Liver (tissue), 9 donors: ENCODE measurements around the gene HIKESHI. TPM values are rescaled to one million over a fixed set of nuclear protein-coding genes. Genes with fewer than 3 reads are reported as not detected.

Experiments
- DNase-seq: peaks from one replicate; pipeline ENCODE4 v3.0.0-alpha.2; 2017; ENCODE audit warnings: low spot score
- H3K27ac ChIP-seq, 2 donors: one replicate each; pipeline ENCODE4 v1.7.0; 2013; ENCODE audit warnings: inconsistent platforms in 2 of 2, low read length in 2 of 2, control low read depth in 1 of 2, low read depth in 1 of 2, mild to moderate bottlenecking in 1 of 2
- H3K27me3 ChIP-seq, 4 donors: one replicate each; pipeline versions ENCODE4 v1.6.1 to v1.7.0; 2013; ENCODE audit warnings: low read length in 3 of 4, inconsistent platforms in 1 of 4, mild to moderate bottlenecking in 1 of 4, moderate library complexity in 1 of 4; ENCODE audit not compliant: control insufficient read depth in 4 of 4, insufficient read depth in 4 of 4
- H3K36me3 ChIP-seq, 4 donors: one replicate each; pipeline versions ENCODE4 v1.6.1 to v1.7.0; 2013; ENCODE audit warnings: low read length in 3 of 4, mild to moderate bottlenecking in 3 of 4, low read depth in 1 of 4, moderate library complexity in 1 of 4; ENCODE audit not compliant: control insufficient read depth in 4 of 4, insufficient read depth in 3 of 4
- H3K4me1 ChIP-seq, 4 donors: one replicate each; pipeline versions ENCODE4 v1.6.1 to v1.7.0; 2013; ENCODE audit warnings: low read length in 3 of 4, mild to moderate bottlenecking in 3 of 4, moderate library complexity in 1 of 4; ENCODE audit not compliant: control insufficient read depth in 4 of 4, insufficient read depth in 4 of 4
- H3K4me3 ChIP-seq, 3 donors: one replicate each; pipeline versions ENCODE4 v1.6.1 to v1.7.0; 2013; ENCODE audit warnings: low read length in 3 of 3, control low read depth in 1 of 3, low read depth in 1 of 3, mild to moderate bottlenecking in 1 of 3
- H3K9ac ChIP-seq, 2 donors: one replicate each; pipeline ENCODE4 v1.7.0; 2013; ENCODE audit warnings: low read length in 2 of 2, mild to moderate bottlenecking in 2 of 2, moderate library complexity in 2 of 2, control low read depth in 1 of 2, low read depth in 1 of 2
- H3K9me3 ChIP-seq, 4 donors: one replicate each; pipeline versions ENCODE4 v1.6.1 to v1.7.0; 2013; ENCODE audit warnings: low read length in 3 of 4; ENCODE audit not compliant: control insufficient read depth in 4 of 4
- FOXA1 ChIP-seq: IDR thresholded peaks from 2 replicates; pipeline ENCODE4 v1.6.1; 2016; ENCODE audit warnings: antibody characterized with exemption
- FOXA2 ChIP-seq: IDR thresholded peaks from 2 replicates; pipeline ENCODE4 v1.6.1; 2016; ENCODE audit warnings: antibody characterized with exemption
- GABPA ChIP-seq, 2 donors: IDR thresholded peaks in 1 of 2; conservative IDR thresholded peaks in 1 of 2; 2 replicates each; pipeline ENCODE4 v1.6.1; 2016; ENCODE audit warnings: antibody characterized with exemption in 2 of 2, mild to moderate bottlenecking in 1 of 2, moderate library complexity in 1 of 2
- HNF4G ChIP-seq: IDR thresholded peaks from 2 replicates; pipeline ENCODE4 v1.6.1; 2016; ENCODE audit warnings: antibody characterized with exemption
- JUND ChIP-seq, 2 donors: IDR thresholded peaks; 2 replicates each; pipeline ENCODE4 v1.6.1; 2016; ENCODE audit warnings: antibody characterized with exemption in 2 of 2
- RAD21 ChIP-seq, 2 donors: IDR thresholded peaks; 2 replicates each; pipeline ENCODE4 v1.6.1; 2016; ENCODE audit warnings: antibody characterized with exemption in 2 of 2, mild to moderate bottlenecking in 2 of 2
- RXRA ChIP-seq, 2 donors: IDR thresholded peaks; 2 replicates each; pipeline ENCODE4 v1.6.1; 2017 to 2018; ENCODE audit warnings: antibody characterized with exemption in 2 of 2, mild to moderate bottlenecking in 1 of 2
- YY1 ChIP-seq: IDR thresholded peaks from 2 replicates; pipeline ENCODE4 v1.6.1; 2016; ENCODE audit warnings: antibody characterized with exemption, mild to moderate bottlenecking
- WGBS: extraction: QIAGEN DNeasy Blood & Tissue Kit; methylation state at CpG from one replicate; pipeline ENCODE4 v1.1.7; 2013; 5-methylcytosine and 5-hydroxymethylcytosine counted together
- polyA plus RNA-seq, 2 donors: library from polyadenylated mRNA; stranded (reverse) in 1 of 2; unstranded in 1 of 2; fragments of 200-250 nt in 1 of 2; fragments of >200 nt in 1 of 2; fragmentation: Nextera tagmentation in 1 of 2; extraction: Ambion mirVana in 1 of 2; gene quantifications; one replicate each; pipeline versions ENCODE4 v1.2.1 to v1.2.3, GENCODE V29; 2013 to 2015
- total RNA-seq, 2 donors: library from RNA; depleted of rRNA; stranded (reverse); fragments of >200 nt; gene quantifications; one replicate each; pipeline ENCODE4 v1.2.3, GENCODE V29; 2014
- TF ChIP-seq, protein P1 (sequence below): IDR thresholded peaks from 2 replicates; pipeline ENCODE4 v1.6.1; 2016; ENCODE audit warnings: antibody characterized with exemption
- TF ChIP-seq, protein P2 (sequence below): IDR thresholded peaks from 2 replicates; pipeline ENCODE4 v1.6.1; 2016; ENCODE audit warnings: antibody characterized with exemption
- TF ChIP-seq, protein P3 (sequence below): fragments of 150-350 bp; IDR thresholded peaks from 2 replicates; pipeline ENCODE4 v1.5.1; 2017; ENCODE audit warnings: improper control_type of control experiment, low read depth, low read length; ENCODE audit not compliant: missing input control
- TF ChIP-seq, protein P4 (sequence below): IDR thresholded peaks from 2 replicates; pipeline ENCODE4 v1.6.1; 2016; ENCODE audit warnings: antibody characterized with exemption, mild to moderate bottlenecking
- donor health status: healthy.
- donor health status: healthy.
- donor health status: healthy.
- donor health status: healthy.
- donor health status: healthy.

The HIKESHI gene
- total and polyA plus RNA-seq, 4 donors: 13.3 to 23.3 (median 20.3) TPM

DNA sequence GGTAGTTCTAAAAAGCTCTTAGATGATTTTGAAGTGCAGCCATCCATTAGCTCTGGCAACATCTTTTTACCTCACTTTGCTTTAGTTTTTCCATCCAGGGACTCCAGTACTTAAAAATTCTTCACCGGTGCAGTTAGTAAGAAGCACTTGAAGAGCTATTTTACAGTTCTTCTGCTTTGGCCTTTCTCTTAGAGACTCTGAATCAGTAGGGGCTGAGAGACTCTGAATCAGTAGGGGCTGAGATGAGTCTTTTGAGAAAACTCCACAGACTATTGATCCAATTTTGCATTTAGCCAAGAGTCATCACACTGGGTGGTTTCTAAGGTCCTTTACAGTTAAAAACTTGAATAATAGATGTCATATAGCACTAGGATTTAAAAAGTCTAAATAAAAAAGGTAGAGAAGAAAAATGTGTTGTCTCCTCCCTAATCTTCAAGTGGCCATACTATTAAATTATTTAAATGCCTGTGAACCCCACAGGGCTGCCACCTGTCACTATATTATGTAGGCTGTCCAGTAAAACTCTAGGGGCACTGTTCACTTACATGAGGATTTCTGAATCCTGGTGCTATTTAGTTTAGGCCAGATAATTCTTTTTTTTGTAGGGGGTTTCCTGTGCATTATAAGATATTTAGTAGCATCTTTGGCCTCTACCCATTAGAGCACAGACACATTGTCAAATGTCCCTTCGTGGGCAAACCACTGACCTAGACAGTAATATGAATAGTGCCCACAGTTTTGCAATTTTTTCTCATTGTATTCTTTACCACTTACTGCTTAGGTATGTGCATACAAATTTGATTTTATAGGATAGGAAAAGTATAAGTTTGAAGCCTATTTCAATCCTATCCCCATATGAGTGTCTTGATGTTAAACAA, 26.3 kb upstream of the HIKESHI start:
- no peak for TF ChIP-seq RXRA (IDR thresholded peaks at IDR 0.05)
- H3K36me3 ChIP-seq: peaks cover 6 to 25% (median 14%) of the 10 kb centered on the region in 4 donors
- WGBS: 94% methylated on average over 2 of the region's 2 CpGs

DNA sequence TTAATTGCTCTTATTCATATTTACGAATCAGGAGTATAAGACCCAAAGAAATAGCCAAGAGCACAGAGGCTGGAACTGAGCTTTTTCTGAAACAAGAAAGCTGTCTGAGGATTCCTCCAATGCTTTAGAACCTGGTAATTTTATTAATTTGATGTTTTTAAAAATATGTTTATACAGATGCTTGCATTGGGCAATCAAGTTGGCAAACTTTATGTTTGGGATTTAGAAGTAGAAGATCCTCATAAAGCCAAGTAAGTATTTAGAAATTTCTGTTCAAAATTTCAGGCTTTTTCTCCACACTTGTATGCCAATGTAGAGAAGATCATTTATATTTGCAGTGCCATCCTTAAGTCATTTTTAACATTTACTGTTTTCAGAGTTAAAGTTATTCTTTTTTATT, 24.3 kb upstream of the HIKESHI start:
- no peaks in the 10 kb centered on the region for H3K4me1 ChIP-seq
- H3K27me3 ChIP-seq: no peaks in the 10 kb centered on the region
- DNase-seq: no peak
- 90% methylated on average over 1 of the region's 1 CpG for WGBS
- peaks cover 6 to 25% (median 13%) of the 10 kb centered on the region in 4 donors for H3K36me3 ChIP-seq
- no peaks in the 10 kb centered on the region for H3K9me3 ChIP-seq
- no peak overlapping the region for H3K27ac ChIP-seq
- TF ChIP-seq, protein P1, sequence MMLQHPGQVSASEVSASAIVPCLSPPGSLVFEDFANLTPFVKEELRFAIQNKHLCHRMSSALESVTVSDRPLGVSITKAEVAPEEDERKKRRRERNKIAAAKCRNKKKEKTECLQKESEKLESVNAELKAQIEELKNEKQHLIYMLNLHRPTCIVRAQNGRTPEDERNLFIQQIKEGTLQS: no peak
- TF ChIP-seq YY1 (no peak), GABPA (IDR thresholded peaks at IDR 0.05 in 1 of 2, conservative IDR thresholded peaks at IDR 0.05 in 1 of 2) (no peak), FOXA2 (no peak), HNF4G (no peak), RXRA (IDR thresholded peaks at IDR 0.05) (no peak), RAD21 (IDR thresholded peaks at IDR 0.05) (no peak), JUND (IDR thresholded peaks at IDR 0.05) (no peak), FOXA1 (no peak)
- TF ChIP-seq, protein P2, sequence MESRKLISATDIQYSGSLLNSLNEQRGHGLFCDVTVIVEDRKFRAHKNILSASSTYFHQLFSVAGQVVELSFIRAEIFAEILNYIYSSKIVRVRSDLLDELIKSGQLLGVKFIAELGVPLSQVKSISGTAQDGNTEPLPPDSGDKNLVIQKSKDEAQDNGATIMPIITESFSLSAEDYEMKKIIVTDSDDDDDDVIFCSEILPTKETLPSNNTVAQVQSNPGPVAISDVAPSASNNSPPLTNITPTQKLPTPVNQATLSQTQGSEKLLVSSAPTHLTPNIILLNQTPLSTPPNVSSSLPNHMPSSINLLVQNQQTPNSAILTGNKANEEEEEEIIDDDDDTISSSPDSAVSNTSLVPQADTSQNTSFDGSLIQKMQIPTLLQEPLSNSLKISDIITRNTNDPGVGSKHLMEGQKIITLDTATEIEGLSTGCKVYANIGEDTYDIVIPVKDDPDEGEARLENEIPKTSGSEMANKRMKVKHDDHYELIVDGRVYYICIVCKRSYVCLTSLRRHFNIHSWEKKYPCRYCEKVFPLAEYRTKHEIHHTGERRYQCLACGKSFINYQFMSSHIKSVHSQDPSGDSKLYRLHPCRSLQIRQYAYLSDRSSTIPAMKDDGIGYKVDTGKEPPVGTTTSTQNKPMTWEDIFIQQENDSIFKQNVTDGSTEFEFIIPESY: no peak
- TF ChIP-seq, protein P3, sequence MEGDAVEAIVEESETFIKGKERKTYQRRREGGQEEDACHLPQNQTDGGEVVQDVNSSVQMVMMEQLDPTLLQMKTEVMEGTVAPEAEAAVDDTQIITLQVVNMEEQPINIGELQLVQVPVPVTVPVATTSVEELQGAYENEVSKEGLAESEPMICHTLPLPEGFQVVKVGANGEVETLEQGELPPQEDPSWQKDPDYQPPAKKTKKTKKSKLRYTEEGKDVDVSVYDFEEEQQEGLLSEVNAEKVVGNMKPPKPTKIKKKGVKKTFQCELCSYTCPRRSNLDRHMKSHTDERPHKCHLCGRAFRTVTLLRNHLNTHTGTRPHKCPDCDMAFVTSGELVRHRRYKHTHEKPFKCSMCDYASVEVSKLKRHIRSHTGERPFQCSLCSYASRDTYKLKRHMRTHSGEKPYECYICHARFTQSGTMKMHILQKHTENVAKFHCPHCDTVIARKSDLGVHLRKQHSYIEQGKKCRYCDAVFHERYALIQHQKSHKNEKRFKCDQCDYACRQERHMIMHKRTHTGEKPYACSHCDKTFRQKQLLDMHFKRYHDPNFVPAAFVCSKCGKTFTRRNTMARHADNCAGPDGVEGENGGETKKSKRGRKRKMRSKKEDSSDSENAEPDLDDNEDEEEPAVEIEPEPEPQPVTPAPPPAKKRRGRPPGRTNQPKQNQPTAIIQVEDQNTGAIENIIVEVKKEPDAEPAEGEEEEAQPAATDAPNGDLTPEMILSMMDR: no peak
- TF ChIP-seq, protein P4, sequence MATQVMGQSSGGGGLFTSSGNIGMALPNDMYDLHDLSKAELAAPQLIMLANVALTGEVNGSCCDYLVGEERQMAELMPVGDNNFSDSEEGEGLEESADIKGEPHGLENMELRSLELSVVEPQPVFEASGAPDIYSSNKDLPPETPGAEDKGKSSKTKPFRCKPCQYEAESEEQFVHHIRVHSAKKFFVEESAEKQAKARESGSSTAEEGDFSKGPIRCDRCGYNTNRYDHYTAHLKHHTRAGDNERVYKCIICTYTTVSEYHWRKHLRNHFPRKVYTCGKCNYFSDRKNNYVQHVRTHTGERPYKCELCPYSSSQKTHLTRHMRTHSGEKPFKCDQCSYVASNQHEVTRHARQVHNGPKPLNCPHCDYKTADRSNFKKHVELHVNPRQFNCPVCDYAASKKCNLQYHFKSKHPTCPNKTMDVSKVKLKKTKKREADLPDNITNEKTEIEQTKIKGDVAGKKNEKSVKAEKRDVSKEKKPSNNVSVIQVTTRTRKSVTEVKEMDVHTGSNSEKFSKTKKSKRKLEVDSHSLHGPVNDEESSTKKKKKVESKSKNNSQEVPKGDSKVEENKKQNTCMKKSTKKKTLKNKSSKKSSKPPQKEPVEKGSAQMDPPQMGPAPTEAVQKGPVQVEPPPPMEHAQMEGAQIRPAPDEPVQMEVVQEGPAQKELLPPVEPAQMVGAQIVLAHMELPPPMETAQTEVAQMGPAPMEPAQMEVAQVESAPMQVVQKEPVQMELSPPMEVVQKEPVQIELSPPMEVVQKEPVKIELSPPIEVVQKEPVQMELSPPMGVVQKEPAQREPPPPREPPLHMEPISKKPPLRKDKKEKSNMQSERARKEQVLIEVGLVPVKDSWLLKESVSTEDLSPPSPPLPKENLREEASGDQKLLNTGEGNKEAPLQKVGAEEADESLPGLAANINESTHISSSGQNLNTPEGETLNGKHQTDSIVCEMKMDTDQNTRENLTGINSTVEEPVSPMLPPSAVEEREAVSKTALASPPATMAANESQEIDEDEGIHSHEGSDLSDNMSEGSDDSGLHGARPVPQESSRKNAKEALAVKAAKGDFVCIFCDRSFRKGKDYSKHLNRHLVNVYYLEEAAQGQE: no peak
- H3K9ac ChIP-seq: no peak overlapping the region
- H3K4me3 ChIP-seq: no peak overlapping the region

More for the DNA sequence above, 26.3 kb upstream of the HIKESHI start:
- no peak overlapping the region for H3K4me3 ChIP-seq
- no peak overlapping the region for H3K27ac ChIP-seq
- no peaks in the 10 kb centered on the region for H3K4me1 ChIP-seq
- no peaks in the 10 kb centered on the region for H3K9me3 ChIP-seq
- no peak overlapping the region for H3K9ac ChIP-seq
- no peaks in the 10 kb centered on the region for H3K27me3 ChIP-seq
- no peak for DNase-seq
